ENCODE data around the gene PIM2.

Gene PIM2

DNA sequence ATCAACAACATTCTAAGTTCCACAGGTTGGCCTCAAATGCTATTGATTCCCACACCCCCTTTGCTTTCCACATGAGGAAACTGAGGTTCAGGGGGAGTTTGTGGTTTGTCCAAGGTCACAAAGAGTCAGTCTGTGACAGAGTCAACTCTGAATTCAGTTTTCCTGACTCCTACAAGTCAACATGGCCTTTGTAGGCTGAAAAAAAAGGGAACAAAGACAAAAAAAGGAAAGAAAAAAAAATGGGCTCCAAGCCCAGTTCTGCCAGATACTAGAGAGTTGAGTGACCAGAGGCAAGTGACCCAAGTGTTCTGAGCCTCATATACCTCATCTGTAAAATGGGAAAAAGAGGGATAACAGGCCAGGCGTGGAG, 16.5 kb upstream of the PIM2 start:
- no peak for DNase-seq (ENCODE audit: low read depth)

DNA sequence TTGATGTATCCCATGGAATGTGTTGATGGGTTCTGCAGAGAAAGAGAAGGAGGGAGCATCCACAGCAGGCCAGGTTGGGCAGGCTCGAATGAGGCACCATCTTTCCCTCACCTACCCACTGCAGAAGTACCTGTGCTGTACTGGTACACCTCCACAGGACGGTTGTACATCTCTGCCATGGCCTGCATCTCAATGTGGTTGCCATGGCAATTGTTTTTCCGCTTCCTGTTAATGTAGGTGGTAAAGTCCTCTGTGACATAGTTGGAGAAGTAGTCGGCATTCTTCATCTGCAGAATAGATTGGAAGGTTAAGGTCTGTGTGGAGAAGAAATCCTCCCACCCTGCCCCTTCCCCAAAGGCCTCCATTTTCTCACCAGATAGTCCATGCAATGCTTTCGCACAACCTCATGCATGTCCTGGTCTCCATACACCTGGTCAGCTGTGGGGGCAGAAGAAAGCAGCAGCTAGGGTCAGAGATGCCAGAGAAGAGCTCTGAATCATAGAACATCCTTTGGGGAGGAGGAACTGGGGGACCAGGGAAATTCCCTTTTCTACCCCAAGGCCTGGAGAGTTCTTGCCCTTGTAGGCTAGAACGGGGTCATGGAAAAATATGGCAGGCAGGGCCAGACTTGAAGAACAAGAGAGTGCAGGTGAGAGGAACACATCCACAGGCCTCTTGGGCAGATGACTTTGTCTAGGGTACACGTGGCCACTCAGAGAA, 15.9 kb upstream of the PIM2 start:
- no peak for DNase-seq (ENCODE audit: low read depth)

DNA sequence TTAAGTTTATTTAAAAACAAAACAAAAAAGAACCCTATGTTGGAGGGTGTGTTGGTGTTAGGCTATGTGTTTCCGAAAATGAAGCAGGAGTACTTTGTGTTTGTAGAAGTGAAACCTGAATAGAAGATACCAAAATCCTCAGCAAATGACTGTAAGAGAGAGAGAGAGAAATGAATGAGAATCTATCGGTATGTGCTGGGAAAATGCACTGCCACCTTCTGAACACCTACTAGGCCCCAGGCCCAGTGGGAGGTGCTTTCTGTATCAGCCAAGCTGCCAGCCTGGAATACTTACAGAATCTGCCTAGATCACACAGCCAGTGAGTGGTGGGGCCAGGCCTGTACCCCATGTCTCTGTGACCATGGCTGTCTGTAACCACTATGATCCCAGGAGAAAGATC, 14.9 kb upstream of the PIM2 start:
- DNase-seq (ENCODE audit: low read depth): no peak

DNA sequence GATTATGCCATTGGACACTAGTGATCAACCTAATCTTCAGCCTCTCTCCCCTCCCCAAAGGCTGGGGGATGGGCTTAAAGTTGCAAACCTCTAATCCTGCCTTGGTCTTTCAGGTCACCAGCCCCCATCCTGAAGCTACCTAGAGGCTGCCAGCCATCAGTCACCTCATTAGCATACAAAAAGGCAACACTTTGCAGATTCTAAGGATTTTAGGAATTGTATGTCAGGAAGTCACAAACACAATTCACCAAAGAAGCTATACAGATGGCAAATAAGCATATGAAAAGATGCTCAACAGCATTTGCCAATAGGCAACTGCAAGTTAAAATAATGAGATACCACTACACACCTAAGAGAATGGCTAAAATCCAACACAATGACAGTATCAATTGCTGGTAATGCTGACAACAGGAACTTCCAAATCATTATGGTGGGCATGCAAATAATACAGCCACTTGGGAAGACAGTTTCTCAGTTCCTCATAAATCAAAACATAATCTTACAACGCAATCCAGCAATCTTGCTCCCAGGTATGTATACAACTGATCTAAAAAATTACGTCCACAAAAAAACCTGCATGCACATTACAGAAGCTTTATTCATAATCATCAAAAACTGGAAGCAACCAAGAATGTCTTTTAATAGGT, 9.0 kb upstream of the PIM2 start:
- no peak for DNase-seq (ENCODE audit: low read depth)

DNA sequence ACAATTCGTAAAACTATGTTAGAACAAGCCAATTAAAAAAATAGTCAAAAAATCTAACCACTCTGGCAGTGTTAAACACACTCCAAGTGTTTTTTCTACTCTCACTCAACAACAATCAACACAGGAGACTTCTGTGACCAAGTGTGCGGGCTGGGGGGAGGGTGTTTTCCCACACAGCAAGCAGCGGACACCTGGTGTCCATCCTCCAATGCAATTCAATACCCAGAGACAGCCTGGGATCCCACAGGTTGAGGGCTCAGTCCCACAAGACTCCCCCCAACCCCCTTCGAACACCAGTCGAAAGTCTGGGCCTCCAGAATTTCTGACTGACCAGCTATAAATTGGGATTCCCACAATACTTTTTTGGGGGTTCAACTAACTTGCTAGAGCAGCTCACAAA, 8.3 kb upstream of the PIM2 start:
- no peak for DNase-seq (ENCODE audit: low read depth)

DNA sequence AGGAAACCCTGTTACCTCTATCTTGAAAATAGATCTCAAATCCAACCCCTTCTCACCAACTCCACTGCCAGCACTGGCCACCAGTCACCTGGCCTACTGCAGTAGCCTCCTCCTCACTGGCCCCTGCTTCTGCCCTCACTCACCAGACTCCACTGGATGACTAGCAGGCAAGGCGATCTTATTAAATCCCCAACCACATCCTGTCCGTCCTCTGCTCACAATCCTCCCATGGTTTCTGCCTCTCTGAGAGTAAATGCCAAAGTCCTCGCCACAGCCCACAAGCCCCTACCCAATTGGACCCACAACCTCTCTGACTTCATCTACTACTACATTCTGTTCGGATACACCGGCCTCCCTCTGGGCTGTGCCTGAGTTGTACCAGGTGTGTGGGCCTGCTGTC, 5.4 kb upstream of the PIM2 start:
- no peak for DNase-seq (ENCODE audit: low read depth)

DNA sequence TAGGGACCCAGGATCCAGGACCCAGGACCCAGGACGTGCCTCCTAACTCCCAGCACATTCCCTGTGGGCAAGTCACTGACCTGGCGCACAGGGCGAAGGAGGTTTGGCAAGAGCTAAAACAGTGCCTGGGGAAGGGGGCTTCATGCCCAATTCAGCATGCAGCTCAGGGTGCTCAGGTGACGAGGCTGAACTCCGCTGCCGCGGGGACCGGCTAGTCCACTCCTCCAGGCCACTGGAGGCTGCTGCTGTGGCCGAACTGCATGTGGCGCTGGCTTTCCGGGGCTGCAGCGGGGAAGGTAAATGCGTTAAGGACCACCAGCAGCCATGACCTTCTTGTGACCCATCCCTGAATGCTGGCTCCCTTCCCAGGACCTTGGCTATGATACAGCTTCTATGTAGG, 4.9 kb upstream of the PIM2 start:
- DNase-seq (ENCODE audit: low read depth): no peak

DNA sequence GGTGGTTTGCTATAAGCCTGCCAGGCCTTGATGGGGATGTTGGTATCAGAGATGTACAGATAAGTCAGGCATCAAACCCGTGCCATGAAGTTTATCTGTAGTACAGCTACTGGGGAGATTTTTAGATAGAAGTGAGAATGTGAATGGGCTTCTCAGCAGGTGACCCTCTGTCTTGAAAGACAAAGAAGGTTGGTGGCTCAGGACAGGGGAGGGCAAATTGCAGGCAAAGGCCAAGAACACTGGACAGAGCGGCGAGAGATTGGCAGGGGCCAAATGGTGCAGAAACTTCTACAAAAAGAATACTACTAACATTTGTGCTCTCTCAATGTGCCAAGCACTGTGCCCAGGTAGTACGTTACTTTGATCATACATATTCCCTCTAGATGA, 1.9 kb upstream of the PIM2 start:
- DNase-seq (ENCODE audit: low read depth): no peak

DNA sequence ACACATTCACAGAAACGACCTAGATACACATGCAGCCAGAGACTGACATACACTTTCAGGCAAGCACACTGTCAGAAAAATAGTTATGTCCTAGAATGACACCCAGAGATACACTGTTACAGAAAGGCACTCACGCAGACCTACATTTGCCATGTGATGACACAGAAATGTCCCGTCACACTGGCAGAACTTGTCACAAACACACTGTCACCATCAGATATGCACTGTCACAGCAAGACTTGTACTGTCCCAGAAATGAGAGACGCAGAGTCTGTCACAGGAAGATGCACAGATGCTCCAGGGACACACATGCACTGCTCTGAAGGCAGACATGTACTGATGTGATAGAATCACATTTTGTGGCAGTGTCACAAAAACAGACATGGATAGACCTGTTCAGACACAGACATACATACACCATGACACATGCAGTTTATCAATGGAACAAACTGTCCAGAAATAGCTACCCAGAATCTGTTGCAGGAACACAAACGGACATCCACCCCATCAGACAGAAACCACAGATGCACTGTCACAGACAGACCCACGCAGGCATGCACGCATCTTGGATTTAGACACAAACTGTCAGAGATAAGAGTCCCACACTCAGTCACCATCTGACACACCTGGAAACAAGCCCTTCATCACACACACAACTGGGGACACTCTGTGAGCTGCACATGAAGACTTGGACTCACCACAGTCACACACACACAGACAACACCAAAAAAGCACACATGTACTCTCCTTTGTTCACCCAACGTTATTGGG, 1.3 kb upstream of the PIM2 start:
- DNase-seq (ENCODE audit: low read depth): no peak

DNA sequence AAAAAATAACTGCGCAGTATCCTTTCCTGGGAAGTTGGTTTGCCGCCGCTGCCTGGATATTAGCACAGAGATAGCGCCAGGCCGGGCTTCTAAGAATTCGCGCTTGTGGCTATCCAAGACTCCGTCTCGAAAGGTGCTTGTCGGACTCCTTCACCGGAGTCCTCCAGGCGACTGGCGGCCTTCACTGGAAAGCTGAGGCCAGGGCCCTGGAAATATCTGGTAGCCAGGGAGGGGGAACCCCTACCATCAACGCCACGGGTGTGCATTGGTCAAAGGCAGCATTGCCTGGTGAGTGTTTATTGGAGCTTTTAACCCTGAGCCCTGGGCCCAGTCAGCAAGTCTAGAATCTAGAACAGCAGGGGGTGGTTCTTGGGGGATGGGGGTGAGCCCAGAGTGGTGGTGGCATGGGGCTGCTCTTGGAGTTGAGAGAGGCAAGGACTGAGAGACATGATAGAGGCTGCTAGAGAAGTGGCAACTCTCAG, 577 bp upstream of the PIM2 start:
- DNase-seq (ENCODE audit: low read depth): no peak

DNA sequence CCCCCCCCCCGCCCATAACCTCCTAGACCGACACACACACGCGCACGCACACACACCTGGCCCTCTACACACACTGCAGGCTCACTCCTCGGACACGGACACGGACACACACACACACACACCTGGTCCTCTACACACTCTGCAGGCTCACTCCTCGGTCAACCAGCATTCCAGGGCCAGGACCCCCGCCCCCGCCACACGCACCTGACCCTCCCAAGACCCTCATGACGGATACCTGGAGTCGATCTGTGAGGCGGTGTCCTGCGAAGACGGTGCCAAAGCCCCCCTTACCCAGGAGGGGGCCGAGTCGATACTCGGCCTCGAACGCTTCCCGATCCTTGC, 552 bp downstream of the PIM2 start:
- no peak for DNase-seq (ENCODE audit: low read depth)

DNA sequence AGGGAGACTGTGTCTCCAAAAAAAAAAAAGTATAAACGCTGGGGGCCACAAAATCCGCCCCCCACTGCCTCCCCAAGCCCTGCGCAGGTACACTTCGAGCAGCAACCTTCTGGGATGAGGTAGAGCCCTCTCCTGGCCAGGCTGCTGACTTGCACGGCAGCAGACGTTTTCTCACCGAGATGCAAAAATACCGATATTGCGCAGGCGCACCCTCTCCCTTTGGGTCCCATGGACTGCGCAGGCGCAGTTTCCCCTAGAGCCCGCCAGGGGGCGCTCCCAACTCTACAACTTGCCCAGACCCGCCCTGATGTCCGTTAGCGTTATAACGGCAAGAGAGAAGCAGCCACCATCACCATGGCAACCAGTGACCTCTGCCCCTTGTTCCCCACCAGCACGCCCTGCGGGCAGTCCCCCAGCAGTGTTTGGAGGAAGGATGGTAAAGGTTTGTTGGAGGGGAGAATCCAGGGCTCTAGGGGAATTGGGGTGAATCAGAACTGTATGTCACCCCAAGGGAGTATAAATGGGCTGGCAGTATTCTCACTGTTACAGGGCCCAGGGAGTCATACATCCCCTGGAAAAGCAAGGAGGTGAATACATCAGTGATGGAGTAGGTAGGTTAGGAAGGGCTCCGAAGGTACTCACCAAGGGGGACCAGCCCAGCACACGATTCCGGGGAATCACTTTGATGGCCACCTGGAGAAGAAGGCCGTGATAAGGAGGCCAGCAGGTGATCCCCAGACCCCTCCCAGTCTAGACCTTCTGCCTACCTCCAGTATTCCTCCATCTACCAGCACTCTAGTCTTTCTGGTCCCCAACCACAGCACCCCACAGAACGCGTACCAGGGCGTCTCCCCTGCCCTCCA, 1.5 kb downstream of the PIM2 start:
- DNase-seq (ENCODE audit: low read depth): peak; percentile 74

DNA sequence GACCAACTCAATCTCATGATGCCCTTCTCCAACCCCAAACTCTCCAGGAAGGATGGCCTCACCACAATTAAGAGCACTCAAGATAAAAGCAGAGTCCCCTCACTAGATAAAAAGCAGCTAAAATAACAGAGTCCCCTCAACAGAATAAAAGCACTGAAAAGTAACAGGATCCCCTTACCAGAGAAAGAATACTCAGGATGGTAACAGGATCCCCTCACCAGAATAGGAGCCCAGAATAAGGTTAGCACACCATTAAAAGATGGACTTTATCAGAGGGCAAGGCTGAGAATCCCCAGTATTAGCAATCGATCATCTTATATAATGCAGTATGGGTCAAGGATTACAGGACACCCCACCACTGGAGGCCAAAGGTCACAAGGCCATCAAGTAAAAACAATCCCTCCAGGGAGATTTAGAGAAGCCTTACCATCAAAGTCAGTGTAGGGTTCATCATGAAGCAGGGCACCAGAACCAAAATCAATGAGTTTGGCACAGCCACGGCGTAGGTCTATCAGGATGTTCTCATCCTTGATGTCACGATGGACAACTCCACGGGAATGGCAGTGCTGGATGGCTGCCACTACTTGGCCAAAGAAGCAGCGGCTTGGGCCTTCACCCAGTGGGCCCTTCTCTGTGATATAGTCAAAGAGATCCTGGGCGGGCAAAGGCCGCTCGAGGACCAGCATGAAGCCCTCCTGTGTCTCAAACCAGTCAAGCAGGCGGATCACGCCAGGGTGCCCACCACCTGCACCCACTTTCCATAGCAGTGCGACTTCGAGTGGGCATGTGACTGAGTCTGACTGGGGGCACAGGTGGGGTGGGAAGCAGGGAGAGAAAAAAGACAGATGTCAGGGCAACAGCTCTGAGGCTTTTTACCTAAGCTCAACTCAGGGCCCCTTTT, 4.0 kb downstream of the PIM2 start:
- no peak for DNase-seq (ENCODE audit: low read depth)

DNA sequence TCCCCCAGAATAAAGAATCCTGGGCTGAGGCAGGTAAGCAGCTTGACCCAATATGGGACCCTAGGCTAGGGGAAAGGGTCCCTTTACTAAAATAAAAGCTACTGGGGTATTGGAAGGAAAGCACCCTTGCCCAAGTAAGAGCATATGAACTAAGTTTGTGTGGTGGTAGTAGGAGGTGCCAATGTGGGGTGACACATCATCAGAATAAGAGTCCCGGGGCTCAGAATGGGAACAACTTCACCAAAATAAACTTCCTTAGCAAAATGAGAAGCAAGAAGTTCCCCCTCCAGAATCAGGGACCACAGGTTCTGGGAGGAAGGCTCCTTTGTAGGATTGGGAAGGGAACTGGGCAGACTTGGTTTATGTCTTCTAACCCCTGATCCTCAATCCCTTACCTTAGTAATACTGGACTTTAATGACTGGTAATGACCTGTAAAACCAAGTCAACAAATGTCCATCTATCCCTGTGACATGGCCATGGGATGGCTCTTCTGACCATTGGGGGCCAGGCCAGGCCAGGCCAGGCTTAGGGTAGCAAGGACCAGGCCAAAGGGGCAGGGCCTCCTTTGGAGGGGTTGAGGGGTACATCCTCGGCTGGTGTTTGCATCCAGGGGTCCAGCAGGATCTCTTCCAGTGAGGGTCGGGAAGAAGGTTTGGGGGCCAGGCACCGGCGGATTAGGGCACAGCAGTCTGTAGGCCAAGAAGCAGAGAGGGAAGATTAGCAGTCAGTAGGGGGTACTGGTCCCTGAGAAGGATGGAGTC, 5.0 kb downstream of the PIM2 start:
- DNase-seq (ENCODE audit: low read depth): no peak

DNA sequence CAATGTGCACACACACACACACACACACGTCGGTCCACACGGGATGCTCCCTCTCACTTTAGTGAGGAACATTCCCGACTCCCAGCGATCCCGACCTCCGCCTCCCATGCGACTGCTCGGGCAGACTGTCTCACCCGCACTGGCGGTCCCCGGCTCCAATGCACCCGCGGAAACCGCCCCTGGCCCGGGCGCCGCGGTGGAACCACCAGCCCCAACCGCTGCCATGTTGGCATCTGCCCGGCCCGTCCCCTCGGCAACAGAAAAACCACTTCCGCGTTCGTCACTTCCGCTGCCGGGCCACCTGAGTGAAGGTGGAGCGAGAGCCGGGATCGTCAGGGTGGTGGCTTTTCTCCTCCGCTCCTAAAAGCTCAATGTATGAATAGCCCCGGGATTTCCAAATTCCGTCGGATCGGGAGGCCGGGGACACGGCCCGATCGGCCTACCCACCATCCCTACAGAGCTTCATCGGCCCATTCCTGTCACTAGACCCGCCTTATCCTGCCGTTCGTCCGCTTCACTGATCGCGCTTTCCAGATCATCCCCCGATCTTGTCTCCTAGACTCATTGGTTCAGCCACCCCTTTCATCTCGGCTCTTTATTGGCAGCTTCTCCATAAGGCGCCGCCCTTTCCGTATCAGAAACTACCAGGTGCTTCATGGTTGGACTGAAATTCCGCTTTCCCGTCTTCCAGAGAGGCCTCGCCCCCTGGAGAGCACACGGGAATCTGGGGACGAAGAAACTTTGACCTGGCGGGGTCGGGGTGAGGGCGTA, 7.2 kb downstream of the PIM2 start, which contains the start of gene SLC35A2:
SLC35A2 (minus strand) TSS at position 235 of the 771 bp plus-strand sequence; CDS start at position 225, 10 bp downstream.
- DNase-seq (ENCODE audit: low read depth): peak; percentile 80

DNA sequence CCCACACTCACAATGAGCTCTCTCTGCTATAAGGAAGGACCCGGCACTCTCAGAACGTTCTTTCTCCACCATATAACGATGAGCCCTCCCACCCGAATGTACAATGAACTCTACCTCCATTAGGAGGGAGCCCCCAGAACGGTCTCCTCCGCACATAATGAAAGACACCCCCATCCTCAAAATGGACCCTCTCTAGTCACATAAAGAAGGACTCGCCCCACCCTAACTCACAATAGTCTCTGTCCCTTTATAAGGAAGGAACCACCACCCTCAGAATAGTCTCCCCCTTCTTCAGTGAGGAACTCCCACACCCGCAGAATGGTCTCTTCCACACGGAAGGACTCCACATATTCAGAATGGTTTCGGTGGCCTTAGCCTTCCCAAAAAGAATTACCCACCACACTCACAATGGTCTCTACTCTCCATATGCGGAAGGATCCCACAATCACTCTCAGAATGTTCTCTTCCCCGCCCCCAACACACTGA, 7.9 kb downstream of the PIM2 start:
- no peak for DNase-seq (ENCODE audit: low read depth)

DNA sequence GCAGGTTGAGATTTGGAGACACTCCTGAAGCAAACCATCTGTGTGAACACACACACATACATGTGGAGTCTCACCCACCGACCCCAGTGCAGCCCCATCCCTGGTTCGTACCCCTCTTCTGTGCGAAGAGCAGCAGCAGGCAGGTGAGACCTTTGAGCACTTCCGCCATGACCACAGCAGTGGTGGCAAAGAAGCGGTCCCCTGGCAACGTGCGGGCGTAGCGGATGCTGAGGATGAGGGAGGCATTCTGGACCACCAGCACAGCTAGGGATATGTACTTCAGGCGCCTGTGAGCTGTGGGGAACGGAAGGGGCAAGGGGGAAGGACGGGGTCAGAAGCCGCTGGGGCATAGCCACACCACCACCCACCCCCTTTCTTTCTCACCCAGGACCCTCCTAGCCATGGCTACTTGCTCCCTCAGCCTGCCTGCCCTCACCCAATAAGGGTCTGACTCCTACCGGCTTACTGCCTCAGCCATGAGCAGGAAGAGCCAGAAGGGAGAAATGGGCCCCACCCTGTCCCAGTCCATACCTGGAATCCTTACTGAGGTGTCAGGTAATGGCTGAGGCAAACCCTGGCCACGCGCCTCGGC, 9.0 kb downstream of the PIM2 start:
- DNase-seq (ENCODE audit: low read depth): no peak

DNA sequence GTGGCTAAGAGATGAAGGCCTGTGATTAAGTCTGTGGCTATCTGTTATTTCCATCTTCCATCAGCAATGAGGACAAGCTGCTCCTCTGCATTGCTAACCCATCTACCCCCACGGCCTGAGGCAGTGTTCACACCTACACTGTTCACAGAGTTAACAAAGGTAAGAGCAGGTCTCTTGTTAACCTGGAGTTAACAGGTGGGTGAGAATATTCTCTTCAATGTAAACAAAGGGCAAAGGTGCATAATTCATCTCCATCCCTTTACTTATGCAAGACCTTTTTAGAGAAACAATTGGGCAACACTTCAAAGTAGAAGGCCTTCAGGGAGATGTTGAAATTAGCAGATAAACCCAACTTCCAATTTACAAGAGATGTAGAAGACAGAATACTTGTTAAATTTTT, 10.2 kb downstream of the PIM2 start:
- no peak for DNase-seq (ENCODE audit: low read depth)

All from stimulated activated CD8-positive, alpha-beta memory T cell treated with anti-CD3 and anti-CD28 coated beads, Interleukin-12 subunit alpha, Interleukin-12 subunit beta, amount 100 ng/mL, for 1 hour (primary cell).